Panc1 (cell line): Measurements from ENCODE around the gene RNF103. TPM values are rescaled to one million over a fixed set of nuclear protein-coding genes. Genes with fewer than 3 reads are reported as not detected.

Source experiments
- ATAC-seq: fragments of 200-7000 bp; cut with Tn5 transposase; 2 replicates; pipeline ENCODE4 v1.9.1; 2020; ENCODE audit warnings: mild to moderate bottlenecking, moderate library complexity
- BruUV-seq: library from RNA; stranded (reverse); fragments of 400-500 nt; replicated peaks from 2 replicates; lab custom pipeline; 2021; lab: Mats Ljungman, UMichigan
- CTCF ChIA-PET: fragments of 300-600 bp; sonication (Branson Sonifier 250); formaldehyde crosslinking; loops from one replicate; lab custom pipeline; 2022; ENCODE audit warnings: antibody characterized with exemption; lab: Charles Lee
- POLR2A ChIA-PET: fragments of 300-600 bp; sonication (Branson Sonifier 250); formaldehyde crosslinking; loops from one replicate; lab custom pipeline; 2022; ENCODE audit warnings: antibody characterized with exemption; lab: Charles Lee
- DNase-seq: peaks from one replicate; pipeline ENCODE4 v3.0.0-alpha.2; 2010; ENCODE audit warnings: low read depth, low spot score
- H3K27ac ChIP-seq: 2 replicates; pipeline ENCODE4 v1.5.1; 2011; ENCODE audit warnings: mild to moderate bottlenecking, low read length, inconsistent platforms
- H3K27me3 ChIP-seq: fragments of 200-500 bp; sonication (Bioruptor generic); 2 replicates; pipeline ENCODE4 v1.6.0; 2014; ENCODE audit warnings: low read length, inconsistent platforms; ENCODE audit not compliant: control insufficient read depth, insufficient read depth
- H3K36me3 ChIP-seq: fragments of 200-500 bp; sonication (Bioruptor generic); 2 replicates; pipeline ENCODE4 v1.5.1; 2014; ENCODE audit warnings: inconsistent platforms, mild to moderate bottlenecking, low read length, moderate library complexity; ENCODE audit not compliant: control insufficient read depth, insufficient read depth
- H3K4me1 ChIP-seq: 2 replicates; pipeline ENCODE4 v1.5.1; 2011; ENCODE audit warnings: inconsistent platforms, mild to moderate bottlenecking, low read length, moderate library complexity; ENCODE audit not compliant: control insufficient read depth, insufficient read depth
- H3K4me3 ChIP-seq, 2 experiments: 2 replicates each; pipeline ENCODE4 v1.5.1; 2011 to 2012; ENCODE audit warnings: low read depth in 2 of 2, low read length in 2 of 2, mild to moderate bottlenecking in 2 of 2, inconsistent platforms in 1 of 2, moderate library complexity in 1 of 2
- H3K9me3 ChIP-seq: fragments of 200-500 bp; sonication (Bioruptor generic); 2 replicates; pipeline ENCODE4 v1.5.1; 2014; ENCODE audit warnings: low read depth, mild to moderate bottlenecking, inconsistent platforms, low read length, moderate library complexity; ENCODE audit not compliant: control insufficient read depth, insufficient read depth
- POLR2AphosphoS5 ChIP-seq: IDR thresholded peaks from 2 replicates; pipeline ENCODE4 v1.6.1; 2012; ENCODE audit warnings: mild to moderate bottlenecking, low read depth, low read length, moderate library complexity
- REST ChIP-seq, 2 experiments: IDR thresholded peaks; 2 replicates each; pipeline ENCODE4 v1.6.1; 2011 to 2012; ENCODE audit warnings: low read depth in 2 of 2, control low read depth in 1 of 2, low read length in 1 of 2, mild to moderate bottlenecking in 1 of 2, moderate library complexity in 1 of 2; ENCODE audit not compliant: insufficient read depth in 1 of 2
- SIN3A ChIP-seq: IDR thresholded peaks from 2 replicates; pipeline ENCODE4 v1.6.1; 2012; ENCODE audit warnings: low read depth, mild to moderate bottlenecking, low read length, moderate library complexity, borderline replicate concordance; ENCODE audit not compliant: insufficient read depth
- TCF7L2 ChIP-seq: IDR thresholded peaks from 2 replicates; pipeline ENCODE4 v1.6.1; 2011; ENCODE audit warnings: mild to moderate bottlenecking, low read depth, low read length, inconsistent platforms
- in situ Hi-C: cut with HindIII; loops from 2 replicates; pipeline ENCODE4 v1.10.0; 2016; ENCODE audit warnings: low sequenced_read_pairs, low pct_unique_long_range_greater_than_20kb
- intact Hi-C: fragments of 100-400 bp; cut with micrococcal nuclease; formaldehyde crosslinking; loops from one replicate; pipeline ENCODE4 v1.10.0; 2022; ENCODE audit not compliant: unreplicated experiment
- total RNA-seq: library from RNA; stranded (reverse); gene quantifications from one replicate; pipeline ENCODE4 v1.2.1, GENCODE V29; 2021; ENCODE audit not compliant: unreplicated experiment
- TF ChIP-seq, protein P1 (sequence below): fragments of 450-650 bp; IDR thresholded peaks from 2 replicates; pipeline ENCODE4 v1.5.1; 2017; ENCODE audit warnings: mild to moderate bottlenecking

Gene RNF103
- total RNA-seq, 1 experiment from 2014 or later: 37.6 TPM

- H3K36me3 ChIP-seq: no peaks in the 10 kb centered on the region
- CTCF ChIA-PET: interaction anchor here (0.7 kb wide), 1 partner anchor 51 kb away, joined by 3 read pairs; no protein-coding TSS in a partner anchor
- POLR2A ChIA-PET: no interaction called here
- H3K4me3 ChIP-seq: no peak overlapping the region
- no peak overlapping the region for H3K27ac ChIP-seq
- BruUV-seq: no TSS peak
- ATAC-seq (no peak), DNase-seq (no peak)
- in situ Hi-C loops (no loop called here), intact Hi-C loops (no loop called here)
- no peaks in the 10 kb centered on the region for H3K4me1 ChIP-seq
- no peaks in the 10 kb centered on the region for H3K27me3 ChIP-seq
- peaks cover 3% of the 10 kb centered on the region; the same call in 1 of the 2 replicates for H3K9me3 ChIP-seq
- TF ChIP-seq, protein P1, sequence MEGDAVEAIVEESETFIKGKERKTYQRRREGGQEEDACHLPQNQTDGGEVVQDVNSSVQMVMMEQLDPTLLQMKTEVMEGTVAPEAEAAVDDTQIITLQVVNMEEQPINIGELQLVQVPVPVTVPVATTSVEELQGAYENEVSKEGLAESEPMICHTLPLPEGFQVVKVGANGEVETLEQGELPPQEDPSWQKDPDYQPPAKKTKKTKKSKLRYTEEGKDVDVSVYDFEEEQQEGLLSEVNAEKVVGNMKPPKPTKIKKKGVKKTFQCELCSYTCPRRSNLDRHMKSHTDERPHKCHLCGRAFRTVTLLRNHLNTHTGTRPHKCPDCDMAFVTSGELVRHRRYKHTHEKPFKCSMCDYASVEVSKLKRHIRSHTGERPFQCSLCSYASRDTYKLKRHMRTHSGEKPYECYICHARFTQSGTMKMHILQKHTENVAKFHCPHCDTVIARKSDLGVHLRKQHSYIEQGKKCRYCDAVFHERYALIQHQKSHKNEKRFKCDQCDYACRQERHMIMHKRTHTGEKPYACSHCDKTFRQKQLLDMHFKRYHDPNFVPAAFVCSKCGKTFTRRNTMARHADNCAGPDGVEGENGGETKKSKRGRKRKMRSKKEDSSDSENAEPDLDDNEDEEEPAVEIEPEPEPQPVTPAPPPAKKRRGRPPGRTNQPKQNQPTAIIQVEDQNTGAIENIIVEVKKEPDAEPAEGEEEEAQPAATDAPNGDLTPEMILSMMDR: no peak
- TF ChIP-seq POLR2AphosphoS5: no peak
- TF ChIP-seq TCF7L2: no peak
- no peak for TF ChIP-seq REST (IDR thresholded peaks at IDR 0.05; ENCODE audit: insufficient read depth in 1 of 2, low read depth in 2 of 2, low read length in 1 of 2)
- no peak for TF ChIP-seq SIN3A
These were observed 26.5 kb upstream of the RNF103 start for GRCh38 chr2:86650188-86650587.

- ChIA-PET CTCF (interaction anchor here (0.7 kb wide), 1 partner anchor 52 kb away, joined by 3 read pairs; no protein-coding TSS in a partner anchor), POLR2A (interaction anchor here (0.6 kb wide), 1 partner anchor 10 kb away, joined by 7 read pairs; no protein-coding TSS in a partner anchor)
- no peak for DNase-seq
- TF ChIP-seq REST (IDR thresholded peaks at IDR 0.05; ENCODE audit: insufficient read depth in 1 of 2, low read depth in 2 of 2, low read length in 1 of 2) (no peak), SIN3A (no peak), TCF7L2 (no peak)
- TF ChIP-seq, protein P1: no peak
- Histone ChIP-seq H3K9me3 (peaks cover 3% of the 10 kb centered on the region; the same call in 1 of the 2 replicates), H3K36me3 (no peaks in the 10 kb centered on the region), H3K27ac (no peak overlapping the region), H3K27me3 (no peaks in the 10 kb centered on the region), H3K4me1 (no peaks in the 10 kb centered on the region), H3K4me3 (no peak overlapping the region)
- BruUV-seq: no TSS peak
- in situ Hi-C loops (no loop called here), intact Hi-C loops (no loop called here)
- ATAC-seq: no peak
These were observed 25.7 kb upstream of the RNF103 start for GRCh38 chr2:86649119-86649947.
